ENCODE results near the gene FBLN2.

DNA sequence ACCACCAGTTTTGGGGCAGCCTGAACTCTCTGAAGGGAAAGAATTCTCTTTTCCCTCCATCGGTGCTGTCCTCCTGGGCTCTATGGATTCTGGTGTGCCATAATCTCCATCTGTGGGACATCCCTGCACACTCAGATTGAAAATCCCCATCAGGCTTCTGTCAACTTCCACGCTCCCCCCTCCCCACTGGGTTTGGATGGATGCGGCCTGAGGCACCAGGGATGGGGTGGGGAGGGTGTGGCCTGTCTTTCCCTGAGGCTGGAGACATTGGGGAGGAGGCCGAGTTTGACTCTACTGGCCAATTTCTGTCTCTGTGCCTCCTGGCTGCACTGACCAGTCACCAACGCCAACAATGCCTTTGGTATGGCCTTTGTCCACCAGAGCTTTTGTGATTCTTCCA lies 16.3 kb upstream of the FBLN2 start:
- TF ChIP-seq, protein P1, sequence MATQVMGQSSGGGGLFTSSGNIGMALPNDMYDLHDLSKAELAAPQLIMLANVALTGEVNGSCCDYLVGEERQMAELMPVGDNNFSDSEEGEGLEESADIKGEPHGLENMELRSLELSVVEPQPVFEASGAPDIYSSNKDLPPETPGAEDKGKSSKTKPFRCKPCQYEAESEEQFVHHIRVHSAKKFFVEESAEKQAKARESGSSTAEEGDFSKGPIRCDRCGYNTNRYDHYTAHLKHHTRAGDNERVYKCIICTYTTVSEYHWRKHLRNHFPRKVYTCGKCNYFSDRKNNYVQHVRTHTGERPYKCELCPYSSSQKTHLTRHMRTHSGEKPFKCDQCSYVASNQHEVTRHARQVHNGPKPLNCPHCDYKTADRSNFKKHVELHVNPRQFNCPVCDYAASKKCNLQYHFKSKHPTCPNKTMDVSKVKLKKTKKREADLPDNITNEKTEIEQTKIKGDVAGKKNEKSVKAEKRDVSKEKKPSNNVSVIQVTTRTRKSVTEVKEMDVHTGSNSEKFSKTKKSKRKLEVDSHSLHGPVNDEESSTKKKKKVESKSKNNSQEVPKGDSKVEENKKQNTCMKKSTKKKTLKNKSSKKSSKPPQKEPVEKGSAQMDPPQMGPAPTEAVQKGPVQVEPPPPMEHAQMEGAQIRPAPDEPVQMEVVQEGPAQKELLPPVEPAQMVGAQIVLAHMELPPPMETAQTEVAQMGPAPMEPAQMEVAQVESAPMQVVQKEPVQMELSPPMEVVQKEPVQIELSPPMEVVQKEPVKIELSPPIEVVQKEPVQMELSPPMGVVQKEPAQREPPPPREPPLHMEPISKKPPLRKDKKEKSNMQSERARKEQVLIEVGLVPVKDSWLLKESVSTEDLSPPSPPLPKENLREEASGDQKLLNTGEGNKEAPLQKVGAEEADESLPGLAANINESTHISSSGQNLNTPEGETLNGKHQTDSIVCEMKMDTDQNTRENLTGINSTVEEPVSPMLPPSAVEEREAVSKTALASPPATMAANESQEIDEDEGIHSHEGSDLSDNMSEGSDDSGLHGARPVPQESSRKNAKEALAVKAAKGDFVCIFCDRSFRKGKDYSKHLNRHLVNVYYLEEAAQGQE (IDR thresholded peaks at IDR 0.05; ENCODE audit: low read depth), result no peak
- no peak for TF ChIP-seq TEAD4 (IDR thresholded peaks at IDR 0.05)
- TF ChIP-seq, protein P2, sequence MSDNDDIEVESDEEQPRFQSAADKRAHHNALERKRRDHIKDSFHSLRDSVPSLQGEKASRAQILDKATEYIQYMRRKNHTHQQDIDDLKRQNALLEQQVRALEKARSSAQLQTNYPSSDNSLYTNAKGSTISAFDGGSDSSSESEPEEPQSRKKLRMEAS (IDR thresholded peaks at IDR 0.05), result no peak
- TF ChIP-seq EP300 (IDR thresholded peaks at IDR 0.05; ENCODE audit: borderline replicate concordance), result no peak
- no peak for TF ChIP-seq CREB1 (IDR thresholded peaks at IDR 0.05; ENCODE audit: low read depth)
- no peak for TF ChIP-seq YY1 (IDR thresholded peaks at IDR 0.05; ENCODE audit: low read depth)
- TF ChIP-seq TCF12 (IDR thresholded peaks at IDR 0.05; ENCODE audit: low read depth), result no peak
- no peak for TF ChIP-seq RAD21 (IDR thresholded peaks at IDR 0.05; ENCODE audit: low read depth)
- TF ChIP-seq EGR1 (IDR thresholded peaks at IDR 0.05), result no peak
- no peak for TF ChIP-seq CEBPB (IDR thresholded peaks at IDR 0.05)
